Measurements from ENCODE around the gene COMP.

The COMP gene

DNA sequence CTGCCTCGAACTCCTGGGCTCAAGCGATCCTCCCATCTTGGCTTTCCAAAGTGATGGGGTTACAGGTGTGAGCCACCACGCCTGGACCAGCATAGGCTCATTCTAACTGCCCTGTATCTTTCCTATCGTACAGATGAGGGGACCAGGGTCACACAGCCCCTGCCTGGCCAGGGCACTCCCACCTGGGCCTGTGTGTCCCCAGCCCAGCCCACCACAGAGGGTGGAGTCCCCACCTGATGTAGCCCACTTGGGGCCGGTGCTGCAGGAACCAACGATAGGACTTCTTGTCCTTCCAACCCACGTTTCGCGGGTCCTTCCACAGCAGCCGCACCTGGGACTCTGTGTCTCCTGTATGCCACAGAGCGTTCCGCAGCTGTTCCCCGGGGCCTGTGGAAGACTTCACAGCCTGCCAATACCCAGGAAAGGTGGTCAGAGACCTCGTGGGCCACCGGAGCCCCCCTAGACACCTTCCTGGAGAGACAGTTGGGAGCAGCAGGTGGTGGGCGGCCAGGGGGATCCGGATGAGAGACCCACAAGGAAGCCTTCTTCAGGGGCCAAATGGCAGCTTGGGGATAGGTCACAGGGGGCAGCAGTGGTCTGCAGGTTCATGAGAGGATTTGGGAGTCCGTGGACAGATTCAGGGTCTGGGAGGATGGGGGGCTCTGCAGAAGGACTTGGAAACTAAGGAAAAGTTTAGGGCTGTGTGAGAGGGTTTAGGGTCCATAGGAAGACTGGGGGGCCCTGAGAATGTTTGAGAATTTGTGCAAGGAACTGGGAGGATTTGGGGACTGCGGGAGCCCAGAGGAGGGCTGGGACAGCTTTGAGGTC lies 6.9 kb downstream of the COMP start:
- DNase-seq (ENCODE audit: low read depth in 1 of 2, low spot score in 1 of 2) = no peak

DNA sequence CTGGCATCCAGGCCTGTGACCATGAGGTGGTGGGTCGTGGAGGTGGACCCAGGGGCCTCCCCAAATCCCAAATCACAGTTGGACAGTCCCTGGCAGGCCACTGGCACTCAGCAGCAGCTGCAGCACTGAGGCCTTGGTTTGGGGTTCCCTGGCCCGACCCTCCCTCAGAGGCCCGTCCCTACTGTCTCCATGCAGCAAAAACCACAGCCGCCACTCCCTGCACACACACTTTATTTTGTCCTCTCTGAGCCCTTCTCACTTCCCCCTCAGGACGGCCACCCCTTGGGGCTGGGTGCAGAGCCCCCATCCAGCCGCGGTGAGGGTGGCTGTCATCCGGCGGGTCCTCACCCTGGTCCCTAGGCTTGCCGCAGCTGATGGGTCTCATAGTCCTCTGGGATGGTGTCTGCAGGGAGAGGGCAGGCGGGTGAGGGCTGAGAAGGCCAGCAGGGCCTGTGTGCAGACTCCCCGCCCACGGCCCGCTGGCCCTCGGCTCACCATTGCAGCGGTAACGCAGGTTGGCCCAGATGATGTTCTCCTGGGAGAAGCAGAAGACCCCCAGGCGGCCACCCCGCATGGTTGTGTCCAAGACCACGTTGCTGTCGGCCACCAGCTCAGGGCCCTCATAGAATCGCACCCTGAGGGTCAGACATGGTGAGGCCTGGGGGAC lies 8.4 kb downstream of the COMP start:
- DNase-seq (ENCODE audit: low read depth in 1 of 2, low spot score in 1 of 2) = no peak

DNA sequence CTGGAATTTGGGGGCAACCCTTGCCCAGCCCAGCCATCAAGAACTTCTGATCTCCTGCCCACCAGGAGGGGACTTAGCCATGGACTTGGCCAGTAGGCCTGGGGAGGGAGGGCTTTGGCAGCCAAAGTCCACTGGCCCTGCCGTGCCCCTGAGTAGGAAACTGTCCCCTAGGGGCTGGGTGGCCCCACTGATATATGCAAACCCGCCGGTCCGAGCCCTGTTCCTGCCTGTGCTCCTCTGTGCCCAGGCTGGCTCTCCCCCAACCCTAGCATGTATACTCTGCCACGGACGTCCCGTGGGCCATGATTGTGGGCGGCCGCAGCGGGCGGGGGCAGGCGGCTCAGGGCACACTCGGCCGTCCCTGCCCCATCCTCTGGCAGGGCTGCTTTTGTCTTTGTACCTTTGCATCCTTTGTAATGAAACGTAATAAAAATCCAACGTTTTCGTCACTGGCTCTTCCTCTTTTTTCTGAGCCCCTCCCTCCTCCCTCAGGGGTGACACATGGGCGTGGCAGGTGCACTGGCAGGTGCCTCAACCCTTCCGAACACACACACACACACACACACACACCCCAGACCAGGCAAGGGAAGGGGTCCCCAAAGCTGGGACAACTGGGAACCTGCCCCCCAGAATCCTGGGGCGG lies 9.1 kb downstream of the COMP start:
- no peak for DNase-seq (ENCODE audit: low read depth in 1 of 2, low spot score in 1 of 2)

DNA sequence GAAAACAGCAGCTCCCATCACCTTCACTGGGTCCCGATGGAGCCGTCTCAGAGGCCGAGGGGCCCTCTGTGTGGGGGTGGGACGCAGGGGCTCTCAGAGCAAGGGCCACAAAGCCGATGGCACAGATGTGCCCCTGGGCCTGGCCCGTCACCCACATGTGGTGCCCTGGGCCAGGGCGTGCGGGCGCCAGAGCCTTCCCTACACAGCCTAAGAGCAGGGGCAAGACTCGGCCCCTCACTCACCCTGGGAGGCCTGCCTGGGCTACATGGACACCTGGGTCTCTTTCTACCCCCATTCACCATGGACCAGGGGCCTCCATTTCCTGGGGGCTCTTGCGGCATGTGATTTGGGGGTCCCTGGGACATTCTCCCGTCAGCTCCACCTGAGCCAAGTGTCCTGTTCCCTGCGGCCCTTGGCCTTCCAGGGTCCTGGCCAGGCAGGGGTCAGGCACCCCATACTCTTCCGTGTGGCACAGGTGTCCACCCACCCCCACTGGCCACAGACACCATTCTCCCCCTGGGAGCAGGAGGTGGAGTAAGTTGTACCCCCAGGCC lies 10.0 kb downstream of the COMP start:
- DNase-seq (ENCODE audit: low read depth in 1 of 2, low spot score in 1 of 2) = no peak

DNA sequence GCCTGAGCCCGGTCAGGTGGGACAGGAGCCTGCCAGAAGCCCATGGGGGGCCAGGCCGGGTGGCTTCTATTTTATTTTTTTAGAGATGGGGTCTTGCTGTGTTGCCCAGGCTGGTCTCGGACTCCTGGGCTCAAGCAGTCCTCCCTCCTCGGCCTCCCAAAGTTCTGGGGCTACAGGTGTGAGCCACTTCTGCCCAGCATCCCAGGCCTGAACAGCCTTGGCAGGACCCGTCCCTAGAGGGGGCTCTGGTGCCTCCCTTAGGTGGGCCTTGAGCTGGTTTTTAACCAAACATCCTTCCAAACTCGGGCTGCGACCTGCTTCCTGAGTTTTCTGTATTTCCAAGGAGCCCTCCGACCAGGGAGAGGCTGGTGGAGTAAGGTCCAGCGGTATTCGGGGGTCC lies 10.5 kb downstream of the COMP start:
- DNase-seq (ENCODE audit: low read depth in 1 of 2, low spot score in 1 of 2) = no peak

DNA sequence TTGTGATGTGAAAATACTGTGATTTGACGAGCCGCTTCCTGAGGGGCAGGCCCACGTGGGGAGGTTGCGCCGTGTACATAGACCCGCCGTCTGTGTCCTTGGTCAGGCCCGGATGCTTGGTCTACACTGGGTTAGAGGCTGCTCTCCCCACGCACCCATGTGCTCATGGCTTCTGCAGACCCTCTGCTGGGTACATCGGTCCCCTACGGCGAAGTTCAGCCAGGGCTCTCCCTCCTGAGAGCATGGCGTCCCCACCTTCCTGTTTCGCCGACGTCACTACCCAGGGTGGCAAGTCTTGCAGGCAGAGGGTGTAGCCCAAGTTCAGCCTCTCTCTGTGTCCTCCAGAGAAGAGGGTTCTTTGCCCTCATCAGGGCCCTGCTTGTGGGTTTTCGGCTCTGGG lies 11.0 kb downstream of the COMP start:
- no peak for DNase-seq (ENCODE audit: low read depth in 1 of 2, low spot score in 1 of 2)

DNA sequence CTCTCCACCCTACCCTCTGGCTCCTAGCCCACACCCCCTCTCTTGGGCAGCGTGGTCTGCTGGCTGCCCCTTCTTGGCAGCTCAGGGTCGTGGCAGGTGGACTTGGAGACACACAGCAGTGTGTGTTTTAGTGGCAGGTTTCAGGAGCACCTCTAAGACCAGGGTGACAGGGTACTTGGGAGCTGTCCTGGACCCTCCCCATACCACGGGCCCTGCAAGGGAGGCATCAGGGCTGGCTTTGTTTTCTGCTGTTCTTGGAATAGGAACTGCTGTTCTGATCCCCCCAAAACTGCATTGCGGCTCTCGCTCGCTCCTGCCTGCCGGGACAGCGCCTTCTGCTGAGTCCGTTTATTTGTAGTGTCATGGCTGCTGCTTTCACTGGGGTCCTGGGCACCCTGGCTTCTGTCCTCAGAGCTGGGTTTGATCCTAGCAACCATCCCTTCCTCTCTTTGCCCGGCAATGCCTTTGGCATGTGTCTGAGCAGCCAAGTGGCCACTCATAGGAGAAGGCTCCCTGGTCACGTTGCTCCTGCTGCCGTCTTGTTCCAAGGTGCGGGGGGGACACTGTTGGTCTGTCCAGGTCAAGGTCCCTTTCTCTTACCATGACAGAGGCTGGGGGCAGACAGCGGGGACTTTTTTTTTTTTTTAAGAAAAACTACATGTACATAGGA lies 12.1 kb downstream of the COMP start:
- no peak for DNase-seq (ENCODE audit: low read depth in 1 of 2, low spot score in 1 of 2)

DNA sequence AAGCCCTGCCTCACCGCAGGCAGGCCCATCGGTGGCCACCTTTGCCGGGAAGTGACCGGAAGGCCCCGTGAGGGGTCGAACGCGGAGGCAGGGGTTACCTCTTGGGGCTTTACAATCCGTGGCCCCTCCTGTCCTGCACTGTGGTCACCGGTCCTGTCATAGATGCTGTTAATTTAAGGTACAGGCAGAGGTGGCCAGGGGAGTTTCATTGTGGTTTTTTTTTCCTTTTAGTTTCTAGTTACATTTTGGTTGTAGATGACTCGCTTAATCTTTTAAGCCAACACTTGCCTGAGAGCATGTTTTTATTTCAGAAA lies 13.1 kb downstream of the COMP start:
- DNase-seq (ENCODE audit: low read depth in 1 of 2, low spot score in 1 of 2) = no peak

DNA sequence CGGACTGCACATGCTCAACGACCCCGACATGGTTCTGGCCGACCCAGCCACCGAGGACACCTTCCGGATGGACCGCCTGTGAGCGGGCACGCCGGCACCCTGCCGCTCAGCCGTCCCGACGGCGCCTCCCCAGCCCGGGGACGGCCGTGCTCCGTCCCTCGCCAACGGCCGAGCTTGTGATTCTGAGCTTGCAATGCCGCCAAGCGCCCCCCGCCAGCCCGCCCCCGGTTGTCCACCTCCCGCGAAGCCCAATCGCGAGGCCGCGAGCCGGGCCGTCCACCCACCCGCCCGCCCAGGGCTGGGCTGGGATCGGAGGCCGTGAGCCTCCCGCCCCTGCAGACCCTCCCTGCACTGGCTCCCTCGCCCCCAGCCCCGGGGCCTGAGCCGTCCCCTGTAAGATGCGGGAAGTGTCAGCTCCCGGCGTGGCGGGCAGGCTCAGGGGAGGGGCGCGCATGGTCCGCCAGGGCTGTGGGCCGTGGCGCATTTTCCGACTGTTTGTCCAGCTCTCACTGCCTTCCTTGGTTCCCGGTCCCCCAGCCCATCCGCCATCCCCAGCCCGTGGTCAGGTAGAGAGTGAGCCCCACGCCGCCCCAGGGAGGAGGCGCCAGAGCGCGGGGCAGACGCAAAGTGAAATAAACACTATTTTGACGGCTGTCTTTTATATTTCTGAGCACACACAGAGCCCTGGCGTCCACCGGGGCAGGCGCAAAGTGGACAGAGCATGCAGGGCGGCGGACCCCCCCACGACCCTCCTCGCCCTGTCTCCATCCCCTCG lies 13.6 kb downstream of the COMP start:
- DNase-seq (ENCODE audit: low read depth in 1 of 2, low spot score in 1 of 2) = no peak

DNA sequence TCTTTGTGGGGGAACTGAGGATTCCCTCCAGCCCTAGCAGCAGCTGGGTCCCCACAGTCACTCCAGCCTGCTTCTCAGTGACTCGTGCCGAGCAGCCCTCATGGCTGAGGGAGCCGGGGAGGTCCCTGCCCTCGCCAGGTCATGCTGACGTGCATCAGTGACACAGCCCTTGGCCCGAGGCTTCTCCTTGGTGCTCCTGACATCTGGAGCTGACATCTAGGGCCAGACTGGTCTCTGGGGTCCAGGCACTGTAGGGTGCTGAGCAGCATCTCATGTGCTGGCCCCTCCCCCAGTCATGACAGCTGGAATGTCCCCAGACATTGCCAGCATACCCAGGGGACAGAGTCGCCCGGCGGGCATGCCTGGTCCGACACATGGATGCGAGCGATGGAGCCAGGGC lies 14.4 kb downstream of the COMP start:
- no peak for DNase-seq (ENCODE audit: low read depth in 1 of 2, low spot score in 1 of 2)

DNA sequence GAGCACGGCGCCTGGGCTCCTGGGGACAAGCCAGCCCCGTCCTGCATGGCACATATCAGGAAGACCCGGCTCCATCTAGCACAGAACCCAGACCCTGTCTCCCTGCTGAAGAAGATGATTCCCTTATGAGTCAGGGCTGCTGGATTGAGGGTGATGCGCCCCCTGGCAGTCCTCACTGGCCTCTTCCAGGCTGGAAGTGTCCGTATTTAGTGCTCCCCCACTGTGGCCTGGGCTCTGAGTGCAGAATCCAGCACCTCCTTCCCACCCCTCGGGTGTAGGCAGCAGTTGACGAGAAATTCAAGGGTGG lies 14.9 kb downstream of the COMP start:
- DNase-seq (ENCODE audit: low read depth in 1 of 2, low spot score in 1 of 2) = no peak

DNA sequence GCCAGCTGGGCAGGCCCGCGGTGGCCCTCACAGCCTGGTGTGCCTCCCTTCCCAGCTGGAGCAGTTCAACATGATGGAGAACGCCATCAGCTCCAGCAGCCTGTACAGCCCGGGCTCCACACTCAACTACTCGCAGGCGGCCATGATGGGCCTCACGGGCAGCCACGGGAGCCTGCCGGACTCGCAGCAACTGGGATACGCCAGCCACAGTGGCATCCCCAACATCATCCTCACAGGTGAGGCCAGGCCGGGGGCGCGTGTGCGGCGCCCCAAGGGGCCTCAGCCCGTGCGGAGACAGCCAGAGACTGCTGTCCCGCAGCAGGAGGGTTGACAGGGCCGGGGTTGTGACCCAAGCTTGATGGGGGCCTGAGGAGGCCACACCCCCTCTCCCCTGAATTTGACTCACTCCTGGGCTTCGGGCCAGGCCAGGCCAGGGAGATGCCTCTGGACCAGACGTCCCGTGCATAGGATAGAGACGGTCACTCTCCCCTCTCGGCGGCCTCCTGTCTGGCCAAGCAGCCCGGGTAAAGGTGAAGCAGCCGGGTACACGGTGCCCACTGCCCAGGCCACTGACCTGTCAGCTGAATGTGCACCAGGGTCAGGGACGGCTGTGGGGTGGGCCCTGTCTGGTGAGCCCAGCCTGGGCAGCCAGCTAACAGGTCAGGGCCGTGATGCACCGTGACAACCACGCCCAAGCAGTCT lies 15.4 kb downstream of the COMP start:
- no peak for DNase-seq (ENCODE audit: low read depth in 1 of 2, low spot score in 1 of 2)

DNA sequence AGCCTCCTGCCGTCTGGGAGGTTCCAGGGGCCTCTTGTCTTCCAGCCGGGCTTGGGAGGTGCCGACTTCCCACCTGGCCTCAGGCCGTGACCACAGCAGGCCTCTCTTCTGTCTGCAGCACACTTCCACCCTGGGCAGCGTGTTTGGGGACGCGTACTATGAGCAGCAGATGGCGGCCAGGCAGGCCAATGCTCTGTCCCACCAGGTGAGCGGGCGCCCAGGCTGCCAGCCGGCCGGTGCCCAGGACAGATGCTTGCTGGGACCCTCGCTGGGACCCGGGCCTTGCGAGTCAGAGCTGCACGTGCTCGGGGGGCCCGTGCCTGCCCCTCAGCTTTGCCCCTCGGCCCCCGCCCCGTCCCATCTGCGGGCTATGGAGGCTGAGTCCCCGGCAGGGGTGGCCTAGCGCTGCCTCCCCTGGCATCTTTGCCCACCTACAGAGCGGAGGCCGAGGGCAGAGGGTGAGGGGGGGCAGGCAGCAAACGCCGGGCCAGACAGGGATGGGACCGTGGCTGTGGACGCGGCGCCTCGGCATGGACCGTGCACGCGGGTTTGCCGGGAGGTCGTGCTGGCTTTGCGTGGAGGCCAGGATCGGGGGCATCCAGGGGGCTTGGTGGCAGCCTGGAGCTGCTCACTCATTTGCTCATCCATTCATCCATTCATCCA lies 16.2 kb downstream of the COMP start:
- no peak for DNase-seq (ENCODE audit: low read depth in 1 of 2, low spot score in 1 of 2)

DNA sequence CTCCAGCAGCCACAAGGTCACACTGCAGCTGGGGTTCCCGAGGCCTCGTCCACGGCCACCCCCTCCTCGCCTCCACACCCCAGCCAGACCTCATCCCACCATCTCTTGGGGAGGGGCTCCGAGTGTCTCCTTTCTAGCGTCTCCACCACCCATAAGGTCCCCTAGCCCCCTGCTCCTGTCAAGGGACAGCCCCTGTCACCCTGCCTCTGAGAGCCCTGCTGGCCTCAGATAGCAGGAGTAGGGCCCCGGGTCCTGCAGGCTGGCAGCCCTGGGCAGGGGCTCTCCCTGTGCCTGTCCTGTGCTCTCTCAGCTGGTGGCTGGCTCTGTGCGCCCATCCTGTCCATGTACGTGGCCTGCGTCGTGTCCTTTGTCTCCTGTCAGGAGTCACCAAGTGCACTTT lies 17.0 kb downstream of the COMP start:
- DNase-seq (ENCODE audit: low read depth in 1 of 2, low spot score in 1 of 2) = no peak

DNA sequence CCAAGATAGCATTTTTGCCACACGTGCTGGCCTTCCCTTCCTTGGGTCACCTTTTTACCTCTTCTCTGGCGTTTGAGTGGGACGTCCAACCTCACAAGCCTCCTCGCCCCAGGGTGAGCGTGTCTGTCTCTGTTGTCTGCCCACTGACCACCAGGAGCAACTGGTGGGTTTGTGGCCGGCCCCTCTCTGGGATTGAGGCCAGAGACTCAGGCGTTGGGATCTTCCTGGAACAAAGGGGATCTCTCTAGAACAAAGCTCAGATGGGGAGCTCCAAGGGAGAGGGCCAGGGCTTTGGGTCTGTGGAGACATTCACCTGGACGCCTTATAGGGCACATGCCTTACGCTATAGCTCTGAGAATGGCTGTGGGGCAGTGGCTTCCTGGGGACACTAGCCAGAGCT lies 17.4 kb downstream of the COMP start:
- no peak for DNase-seq (ENCODE audit: low read depth in 1 of 2, low spot score in 1 of 2)

DNA sequence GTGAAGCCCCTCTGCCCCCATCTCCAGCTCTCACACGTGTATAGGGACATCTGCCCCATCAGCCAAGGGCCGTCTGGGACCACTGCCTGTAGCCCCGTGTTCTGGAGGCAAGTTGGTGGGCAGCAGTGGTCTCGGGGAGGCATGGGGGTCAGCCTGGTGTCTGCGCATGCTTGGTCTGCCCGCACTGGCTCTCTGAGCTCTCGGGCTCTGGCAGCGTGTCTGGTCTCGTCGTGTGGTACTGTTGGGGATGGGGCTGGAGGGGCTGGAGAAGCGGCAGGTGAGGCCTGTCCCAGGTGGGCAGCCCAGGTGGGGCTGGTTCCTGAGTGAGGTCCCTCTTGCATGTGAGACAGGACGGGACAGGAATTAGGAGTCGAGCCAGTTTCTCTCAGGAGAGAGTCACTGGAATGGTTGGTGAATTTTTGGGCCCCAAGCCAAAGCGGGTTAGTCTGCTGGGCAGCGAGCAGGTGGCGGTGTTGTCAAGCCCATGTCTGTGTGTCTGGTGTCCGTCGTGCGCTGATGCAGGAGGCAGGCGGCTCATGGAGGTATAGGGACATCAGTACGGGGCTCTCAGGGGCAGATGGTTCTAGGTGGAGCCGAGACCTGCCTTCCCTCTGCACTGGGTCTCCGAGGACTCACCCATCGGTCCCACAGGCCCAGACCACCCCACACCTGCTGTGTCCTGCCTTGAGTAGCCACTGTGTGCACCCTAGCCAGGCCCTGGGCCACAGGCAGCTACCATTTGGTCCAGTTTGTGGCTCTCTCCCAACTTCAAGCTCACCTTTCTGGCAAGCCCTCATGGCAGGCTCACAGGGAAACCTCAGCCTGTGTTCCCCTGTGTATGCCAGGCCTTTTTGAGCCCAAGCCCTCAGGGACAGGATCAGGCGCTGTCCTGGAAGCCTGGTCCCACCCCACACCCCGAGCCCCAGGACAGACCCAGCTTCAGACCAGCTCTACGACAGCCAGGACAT lies 18.2 kb downstream of the COMP start:
- no peak for DNase-seq (ENCODE audit: low read depth in 1 of 2, low spot score in 1 of 2)

DNA sequence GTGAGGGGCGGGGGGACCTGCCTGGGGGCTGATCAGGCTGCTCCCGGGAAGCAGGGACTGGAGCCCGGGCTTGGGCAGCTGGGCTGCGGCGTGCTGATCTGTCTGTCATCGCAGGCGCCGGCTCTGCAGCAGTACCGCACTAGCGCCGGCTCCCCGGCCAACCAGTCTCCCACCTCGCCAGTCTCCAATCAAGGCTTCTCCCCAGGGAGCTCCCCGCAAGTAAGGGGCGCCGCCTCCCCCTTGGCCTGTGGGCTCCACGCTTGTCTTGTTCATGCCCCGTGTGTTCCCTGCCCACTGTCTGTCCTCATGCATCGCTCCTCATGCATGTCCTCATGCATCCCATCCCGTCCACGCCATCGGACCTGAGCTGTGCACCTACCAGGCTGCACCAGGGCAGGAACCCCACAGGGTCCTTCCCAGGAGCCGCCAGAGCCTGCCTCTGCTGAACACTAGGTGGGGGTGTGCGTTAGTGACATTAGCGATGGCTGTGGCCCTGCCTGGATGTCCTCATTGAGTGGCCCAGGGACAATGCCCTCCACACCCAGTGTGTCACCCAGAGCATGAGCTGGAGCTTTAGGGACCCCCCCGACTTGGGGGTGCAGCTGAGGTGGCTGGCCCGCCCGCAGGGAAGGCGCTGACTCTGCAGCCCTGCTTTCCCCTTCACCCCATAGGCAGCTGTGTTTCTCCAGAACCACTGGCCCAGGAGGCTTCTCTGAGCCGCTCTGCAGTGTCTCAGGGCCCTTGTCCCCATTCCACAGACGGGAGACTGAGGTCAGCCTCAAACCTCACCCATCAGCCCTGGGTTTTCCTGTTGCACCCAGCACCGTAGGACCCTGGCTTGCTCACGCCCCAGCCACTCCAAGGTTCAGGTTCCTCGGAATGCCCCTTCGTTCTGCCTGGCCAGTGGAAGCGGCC lies 19.5 kb downstream of the COMP start:
- DNase-seq (ENCODE audit: low read depth in 1 of 2, low spot score in 1 of 2) = no peak
